NCI-H1092 (cell line): ENCODE data around the gene PML.
A peak's percentile ranks its signal among the peaks of the same experiment; 100 is the strongest.

Experiments
- DNase-seq: peaks from one replicate; lab custom pipeline; 2025; lab: John Stamatoyannopoulos, UW

PML gene

GRCh38 chr15:74008901-74009300 lies 14.4 kb downstream of the PML start:
- no peak for DNase-seq

- DNase-seq = no peak
Measured at GRCh38 chr15:74010929-74011540, 16.5 kb downstream of the PML start.

- no peak for DNase-seq
Measured at GRCh38 chr15:74011610-74012009, 17.1 kb downstream of the PML start.

GRCh38 chr15:74013374-74013894 lies 18.9 kb downstream of the PML start:
- DNase-seq = no peak

- no peak for DNase-seq
Measured at GRCh38 chr15:74019734-74020133, 25.2 kb downstream of the PML start.

- DNase-seq = no peak
Measured at GRCh38 chr15:74022706-74023470, 28.4 kb downstream of the PML start.

- no peak for DNase-seq
Measured at GRCh38 chr15:74024687-74025086, 30.2 kb downstream of the PML start.

- no peak for DNase-seq
Measured at GRCh38 chr15:74025436-74025835, 30.9 kb downstream of the PML start.

- peak; percentile 47 for DNase-seq
Measured at GRCh38 chr15:74027688-74028087, 33.2 kb downstream of the PML start.

GRCh38 chr15:74028646-74029045 lies 34.1 kb downstream of the PML start:
- DNase-seq = no peak

- DNase-seq = no peak
Measured at GRCh38 chr15:74032046-74032445, 37.5 kb downstream of the PML start.

- DNase-seq = no peak
Measured at GRCh38 chr15:74032606-74033561, 38.4 kb downstream of the PML start.

GRCh38 chr15:74034206-74034755 lies 39.8 kb downstream of the PML start:
- no peak for DNase-seq

- no peak for DNase-seq
Measured at GRCh38 chr15:74035121-74036017, 40.9 kb downstream of the PML start.

GRCh38 chr15:74036271-74037170 lies 42.0 kb downstream of the PML start:
- peak; percentile 35 for DNase-seq

GRCh38 chr15:74037171-74038117 lies 42.9 kb downstream of the PML start:
- no peak for DNase-seq

- no peak for DNase-seq
Measured at GRCh38 chr15:74038707-74039655, 44.5 kb downstream of the PML start.

- DNase-seq = no peak
Measured at GRCh38 chr15:74039656-74040010, 45.1 kb downstream of the PML start.
